ENCODE measurements around the gene CCDC167.

- TF ChIP-seq GATA2 (IDR thresholded peaks at IDR 0.05; ENCODE audit: low read depth, low read length) (no peak), GATA3 (IDR thresholded peaks at IDR 0.05; ENCODE audit: low read depth, low read length) (no peak)
These were observed 7.3 kb downstream of the CCDC167 start for GRCh38 chr6:37492236-37492972.
